ENCODE results near the gene HSP90AA1.

GRCh38 chr14:102075155-102075554, 11.7 kb downstream of the HSP90AA1 start:
- TF ChIP-seq CTCF (conservative IDR thresholded peaks at IDR 0.05 in 1 of 2, IDR thresholded peaks at IDR 0.05 in 1 of 2; ENCODE audit: low read depth in 1 of 2, low read length in 2 of 2) (no peak), EZH2 (IDR thresholded peaks at IDR 0.05; ENCODE audit: low read length, missing control alignments) (no peak)
